Breast epithelium (tissue), 4 donors: ENCODE data around the gene TRIM68. TPM values are rescaled to one million over a fixed set of nuclear protein-coding genes. Genes with fewer than 3 reads are reported as not detected.

Experiments
- DNase-seq, 2 donors: peaks; one replicate each; pipeline ENCODE4 v3.0.0-alpha.2; 2019; ENCODE audit warnings: low spot score in 2 of 2
- H3K27ac ChIP-seq, 2 donors: fragments of 200-600 bp; sonication (generic) in 1 of 2; one replicate each; pipeline ENCODE4 v1.5.1; 2016 to 2019; ENCODE audit warnings: mild to moderate bottlenecking in 1 of 2
- H3K27me3 ChIP-seq, 2 donors: fragments of 200-600 bp; sonication (generic) in 1 of 2; one replicate each; pipeline versions ENCODE4 v1.5.1 to v1.6.0; 2017 to 2019; ENCODE audit warnings: control low read depth in 1 of 2, mild to moderate bottlenecking in 1 of 2
- H3K36me3 ChIP-seq: fragments of 200-600 bp; one replicate; pipeline ENCODE4 v1.5.1; 2019
- H3K4me1 ChIP-seq, 2 donors: fragments of 200-600 bp; sonication (generic); one replicate each; pipeline ENCODE4 v1.5.1; 2016 to 2019; ENCODE audit warnings: control low read depth in 1 of 2
- H3K4me3 ChIP-seq, 3 donors: fragments of 200-600 bp; sonication (generic); 1 replicate in 2 of 3; 2 replicates in 1 of 3; pipeline ENCODE4 v1.5.1; 2016 to 2019; ENCODE audit warnings: mild to moderate bottlenecking in 3 of 3, moderate library complexity in 2 of 3
- H3K9me3 ChIP-seq, 2 donors: fragments of 200-600 bp; sonication (generic) in 1 of 2; one replicate each; pipeline ENCODE4 v1.5.1; 2016 to 2019; ENCODE audit warnings: control low read depth in 1 of 2
- POLR2A ChIP-seq: fragments of 450-650 bp; IDR thresholded peaks from one replicate; pipeline ENCODE4 v1.6.1; 2016; ENCODE audit warnings: antibody characterized with exemption, mild to moderate bottlenecking, moderate library complexity
- POLR2AphosphoS5 ChIP-seq, 3 donors: sonication (generic); formaldehyde crosslinking; IDR thresholded peaks; one replicate each; pipeline ENCODE4 v1.6.1; 2017; ENCODE audit warnings: antibody characterized with exemption in 3 of 3
- intact Hi-C: fragments of 100-400 bp; cut with DNase I; formaldehyde crosslinking; loops from one replicate; pipeline ENCODE4 v1.15.1; 2023; ENCODE audit warnings: low total_unique reads
- total RNA-seq, 3 donors: library from RNA; depleted of rRNA; stranded (reverse); fragments of >200 nt; gene quantifications; one replicate each; pipeline ENCODE4 v1.1.0, GENCODE V29; 2016
- TF ChIP-seq, protein P1 (sequence below), 3 donors: fragments of 450-650 bp; IDR thresholded peaks; one replicate each; pipeline ENCODE4 v1.5.1; 2016 to 2017; ENCODE audit warnings: antibody characterized with exemption in 3 of 3, mild to moderate bottlenecking in 3 of 3, moderate library complexity in 3 of 3

The TRIM68 gene
- total RNA-seq, 3 donors from 2014 or later = 12.6 to 30.0 (median 19.3) TPM

DNA sequence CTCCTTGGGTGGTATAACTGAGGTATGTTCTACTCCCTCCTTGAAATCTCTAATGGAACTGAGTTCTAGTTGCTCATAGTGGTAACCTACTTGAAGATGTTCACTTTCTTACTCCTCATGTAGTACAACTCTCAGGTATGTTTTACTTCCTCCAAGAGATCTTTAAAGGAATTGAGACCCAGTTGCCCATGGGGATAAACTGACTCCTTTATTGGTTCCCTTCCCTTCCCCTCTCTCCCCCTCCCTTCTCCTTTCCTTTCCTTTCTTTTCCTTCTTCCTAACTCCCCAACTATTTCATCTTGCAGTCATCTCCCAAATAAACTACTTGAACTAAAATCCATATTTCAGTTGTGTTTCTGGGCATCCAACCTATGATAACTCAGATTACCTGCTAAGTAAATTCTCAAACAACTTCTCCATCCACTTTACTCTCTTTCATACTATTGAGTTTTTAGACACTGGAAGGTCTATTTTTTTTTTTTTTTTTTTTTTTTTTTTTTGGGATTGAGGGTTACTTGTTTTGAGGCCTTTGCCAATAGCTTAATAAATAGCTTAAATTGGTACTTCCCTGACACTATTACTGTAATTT is 7.9 kb upstream of the TRIM68 start:
- H3K9me3 ChIP-seq = no peaks in the 10 kb centered on the region
- no peak overlapping the region for H3K27ac ChIP-seq
- TF ChIP-seq POLR2AphosphoS5 (IDR thresholded peaks at IDR 0.05) (no peak), POLR2A (no peak)
- TF ChIP-seq, protein P1, sequence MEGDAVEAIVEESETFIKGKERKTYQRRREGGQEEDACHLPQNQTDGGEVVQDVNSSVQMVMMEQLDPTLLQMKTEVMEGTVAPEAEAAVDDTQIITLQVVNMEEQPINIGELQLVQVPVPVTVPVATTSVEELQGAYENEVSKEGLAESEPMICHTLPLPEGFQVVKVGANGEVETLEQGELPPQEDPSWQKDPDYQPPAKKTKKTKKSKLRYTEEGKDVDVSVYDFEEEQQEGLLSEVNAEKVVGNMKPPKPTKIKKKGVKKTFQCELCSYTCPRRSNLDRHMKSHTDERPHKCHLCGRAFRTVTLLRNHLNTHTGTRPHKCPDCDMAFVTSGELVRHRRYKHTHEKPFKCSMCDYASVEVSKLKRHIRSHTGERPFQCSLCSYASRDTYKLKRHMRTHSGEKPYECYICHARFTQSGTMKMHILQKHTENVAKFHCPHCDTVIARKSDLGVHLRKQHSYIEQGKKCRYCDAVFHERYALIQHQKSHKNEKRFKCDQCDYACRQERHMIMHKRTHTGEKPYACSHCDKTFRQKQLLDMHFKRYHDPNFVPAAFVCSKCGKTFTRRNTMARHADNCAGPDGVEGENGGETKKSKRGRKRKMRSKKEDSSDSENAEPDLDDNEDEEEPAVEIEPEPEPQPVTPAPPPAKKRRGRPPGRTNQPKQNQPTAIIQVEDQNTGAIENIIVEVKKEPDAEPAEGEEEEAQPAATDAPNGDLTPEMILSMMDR (IDR thresholded peaks at IDR 0.05) = no peak
- no peaks in the 10 kb centered on the region for H3K36me3 ChIP-seq
- intact Hi-C loops = no loop called here
- no peaks in the 10 kb centered on the region for H3K27me3 ChIP-seq
- H3K4me1 ChIP-seq = no peaks in the 10 kb centered on the region
- no peak overlapping the region for H3K4me3 ChIP-seq
- no peak for DNase-seq

DNA sequence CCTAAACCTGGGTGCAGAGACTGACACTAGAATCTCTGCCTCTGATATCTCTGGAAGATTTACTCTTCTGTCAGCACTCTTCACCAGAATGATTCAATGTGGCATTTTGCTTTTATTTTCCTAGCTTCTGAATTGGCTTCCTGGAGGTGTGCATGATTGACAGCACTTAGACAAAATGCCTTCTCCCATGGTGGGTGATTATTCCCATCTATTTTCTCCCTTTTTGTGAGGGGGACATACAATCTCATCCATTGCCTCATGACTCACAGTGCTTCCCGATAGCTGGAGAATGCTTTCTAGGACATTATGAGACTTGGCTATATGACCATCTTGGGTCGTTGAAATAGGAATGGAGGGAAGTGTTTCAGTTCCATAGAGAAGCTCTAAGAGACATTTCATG is 4.0 kb upstream of the TRIM68 start:
- H3K36me3 ChIP-seq = no peaks in the 10 kb centered on the region
- no peak for DNase-seq
- H3K4me1 ChIP-seq = no peaks in the 10 kb centered on the region
- H3K4me3 ChIP-seq = no peak overlapping the region
- H3K9me3 ChIP-seq = no peaks in the 10 kb centered on the region
- intact Hi-C loops = no loop called here
- TF ChIP-seq POLR2A (no peak), POLR2AphosphoS5 (IDR thresholded peaks at IDR 0.05) (no peak)
- TF ChIP-seq, protein P1 (IDR thresholded peaks at IDR 0.05) = no peak
- H3K27me3 ChIP-seq = no peaks in the 10 kb centered on the region
- H3K27ac ChIP-seq = no peak overlapping the region

DNA sequence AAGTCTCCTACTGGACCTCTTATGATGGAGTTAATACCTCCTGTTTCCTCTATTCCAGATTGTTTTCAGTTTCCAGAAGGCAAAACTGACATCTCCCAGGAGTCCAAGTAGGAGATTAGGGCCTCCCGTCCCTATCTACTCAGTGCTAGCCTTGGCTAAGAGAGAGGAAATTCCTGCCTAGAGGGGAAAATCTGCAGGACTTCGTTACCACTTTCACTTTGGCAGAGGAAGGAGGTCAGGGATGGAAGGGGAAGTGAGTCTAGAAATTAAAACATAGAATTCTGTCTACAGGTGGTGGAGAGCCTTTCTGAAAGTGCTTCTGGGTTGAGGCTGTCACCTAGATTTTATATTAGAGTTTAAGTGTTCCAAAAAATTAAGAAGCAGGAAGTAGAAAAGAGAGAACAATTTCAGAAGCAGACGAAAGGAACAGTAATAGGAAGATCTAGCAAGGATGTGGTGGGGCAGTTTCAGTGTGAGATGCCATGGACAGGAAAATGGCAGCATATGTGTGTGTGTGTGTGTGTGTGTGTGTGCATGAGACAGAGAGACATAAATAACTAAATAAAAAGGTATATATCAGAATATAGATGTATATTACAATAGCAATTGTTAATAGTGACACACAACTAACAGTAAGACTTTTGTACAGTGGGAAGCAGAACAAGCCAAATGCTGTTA is 2.4 kb upstream of the TRIM68 start:
- DNase-seq = no peak
- Histone ChIP-seq H3K27me3 (no peaks in the 10 kb centered on the region), H3K27ac (no peak overlapping the region), H3K36me3 (no peaks in the 10 kb centered on the region), H3K9me3 (no peaks in the 10 kb centered on the region), H3K4me3 (peak overlapping the region in 1 of 3 donors; percentile 23), H3K4me1 (no peaks in the 10 kb centered on the region)
- TF ChIP-seq POLR2A (no peak), POLR2AphosphoS5 (IDR thresholded peaks at IDR 0.05) (no peak)
- TF ChIP-seq, protein P1 (IDR thresholded peaks at IDR 0.05) = no peak
- intact Hi-C loops = no loop called here

DNA sequence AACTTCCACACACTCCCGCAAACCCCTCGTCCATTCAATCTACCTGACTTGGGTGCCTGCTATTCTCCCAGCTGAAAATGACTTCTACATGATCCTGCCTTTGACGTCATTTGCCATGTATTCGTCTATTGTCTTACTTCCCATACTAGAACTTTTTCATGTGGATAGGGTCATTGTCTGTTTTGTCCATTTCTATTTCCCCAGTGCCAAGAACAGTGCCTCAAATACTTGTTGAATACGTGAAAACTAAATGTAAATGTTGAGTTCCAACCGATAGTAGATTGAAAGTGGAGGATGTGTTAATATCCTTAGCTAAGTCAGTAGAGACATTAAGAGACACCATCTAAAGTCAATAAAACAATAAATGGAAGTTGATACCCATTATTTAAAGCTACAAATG is 935 bp downstream of the TRIM68 start:
- Histone ChIP-seq H3K4me1 (no peaks in the 10 kb centered on the region), H3K9me3 (no peaks in the 10 kb centered on the region), H3K27ac (peak overlapping the region; percentile 88 to 89), H3K27me3 (no peaks in the 10 kb centered on the region), H3K4me3 (peak overlapping the region; percentile 59 to 76 (median 69)), H3K36me3 (no peaks in the 10 kb centered on the region)
- intact Hi-C loops = no loop called here
- TF ChIP-seq POLR2AphosphoS5 (IDR thresholded peaks at IDR 0.05) = no peak
- TF ChIP-seq POLR2A = no peak
- TF ChIP-seq, protein P1 (IDR thresholded peaks at IDR 0.05) = no peak
- DNase-seq = no peak

DNA sequence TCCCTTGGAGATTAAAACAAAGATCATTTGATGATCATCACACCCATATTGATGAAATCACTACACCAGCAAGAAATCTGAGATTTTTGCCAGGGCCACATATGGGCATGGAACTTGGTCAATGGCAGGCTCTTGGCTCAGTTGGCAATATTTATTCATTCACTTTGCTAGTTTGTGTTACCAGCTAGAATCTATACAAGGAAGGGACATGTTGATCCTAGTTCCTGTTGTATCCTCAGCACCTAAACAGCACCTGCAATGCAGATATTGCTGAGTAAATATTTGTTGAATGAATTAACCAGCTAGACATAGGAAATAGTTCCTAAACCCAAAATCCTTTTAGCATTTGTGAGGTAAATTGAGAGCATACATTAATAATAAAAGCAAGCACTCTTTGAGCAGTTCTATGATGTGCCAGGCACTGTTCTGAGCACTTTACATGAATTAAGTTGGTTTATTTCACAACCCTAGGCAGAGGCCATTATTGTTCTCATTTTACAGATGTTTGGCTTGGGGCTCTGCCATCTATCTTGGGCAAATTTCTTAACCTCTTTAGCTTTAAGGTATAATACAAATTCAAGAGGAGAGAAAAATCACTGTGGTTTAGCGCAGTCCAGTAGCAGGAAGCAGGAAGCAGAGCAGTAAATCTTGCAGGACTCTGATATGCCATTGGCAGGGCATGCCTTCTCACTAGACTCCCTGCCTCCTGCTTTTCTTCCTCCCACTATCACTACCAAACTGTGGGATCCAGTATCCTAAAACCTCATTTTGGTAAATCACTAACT is 1.6 kb downstream of the TRIM68 start:
- Histone ChIP-seq H3K4me3 (peak overlapping the region in 2 of 3 donors; percentile 69 to 76), H3K36me3 (no peaks in the 10 kb centered on the region), H3K27me3 (no peaks in the 10 kb centered on the region), H3K4me1 (no peaks in the 10 kb centered on the region), H3K9me3 (no peaks in the 10 kb centered on the region), H3K27ac (peak overlapping the region; percentile 34 to 88)
- intact Hi-C loops = no loop called here
- no peak for DNase-seq
- TF ChIP-seq POLR2AphosphoS5 (IDR thresholded peaks at IDR 0.05) = no peak
- TF ChIP-seq, protein P1 (IDR thresholded peaks at IDR 0.05) = no peak
- TF ChIP-seq POLR2A = no peak
